Body of pancreas (tissue), 4 donors: ENCODE results near the gene CIB2.

ENCODE experiments used
- CTCF ChIP-seq, 7 experiments: fragments of 450-650 bp in 4 of 7; fragments of 200-600 bp in 3 of 7; sonication (generic) in 3 of 7; IDR thresholded peaks; one replicate each; pipeline ENCODE4 v1.5.1; 2016 to 2019; ENCODE audit warnings: antibody characterized with exemption in 7 of 7
- POLR2A ChIP-seq, 3 donors: fragments of 450-650 bp; IDR thresholded peaks; one replicate each; pipeline ENCODE4 v1.6.1; 2016; ENCODE audit warnings: antibody characterized with exemption in 3 of 3, mild to moderate bottlenecking in 2 of 3

- TF ChIP-seq CTCF (IDR thresholded peaks at IDR 0.05) (no peak), POLR2A (IDR thresholded peaks at IDR 0.05) (no peak)
Observed at GRCh38 chr15:78149805-78150751, 18.8 kb upstream of the CIB2 start.
